A549 (cell line): ENCODE results near the gene SWT1.

Source experiments
- KDM5A ChIP-seq: fragments of 200-600 bp; sonication (generic); IDR thresholded peaks from 2 replicates; pipeline ENCODE4 v1.6.1; 2016; ENCODE audit warnings: antibody characterized with exemption, mild to moderate bottlenecking
- RCOR1 ChIP-seq: fragments of 150-350 bp; IDR thresholded peaks from 2 replicates; pipeline ENCODE4 v1.6.1; 2014; ENCODE audit warnings: antibody characterized with exemption, low read length, low read depth

GRCh38 chr1:185292237-185292636 lies 135.3 kb downstream of the SWT1 start:
- TF ChIP-seq RCOR1 (no peak), KDM5A (no peak)
